Measurements from ENCODE around the gene CERKL. TPM values are rescaled to one million over a fixed set of nuclear protein-coding genes. Genes with fewer than 3 reads are reported as not detected.

Gene CERKL
- total and polyA plus RNA-seq, 2 experiments from 2014 or later, result 1.9 to 2.3 TPM

- TF ChIP-seq EZH2phosphoT487 (IDR thresholded peaks at IDR 0.05; ENCODE audit: low read depth, severe bottlenecking, unreplicated experiment) (no peak), CTCF (IDR thresholded peaks at IDR 0.05; ENCODE audit: poor library complexity) (no peak), EZH2 (IDR thresholded peaks at IDR 0.05; ENCODE audit: borderline replicate concordance) (no peak)
Observed at GRCh38 chr2:181576431-181576830, 80.5 kb downstream of the CERKL start.

GRCh38 chr2:181575650-181576025 is 81.3 kb downstream of the CERKL start:
- peak overlapping the region; percentile 39 for H3K27ac ChIP-seq
- whole genome bisulfite sequencing (ENCODE audit: low lambda C conversion rate, missing lambda C conversion rate), result 30% methylated on average over 2 of the region's 2 CpGs
- no peaks in the 10 kb centered on the region for H3K79me2 ChIP-seq
- H3K9me2 ChIP-seq (replicated peaks; ENCODE audit: insufficient read depth), result no peaks in the 10 kb centered on the region
- no peak for DNase-seq (ENCODE audit: low spot score)
- TF ChIP-seq EZH2phosphoT487 (IDR thresholded peaks at IDR 0.05; ENCODE audit: low read depth, severe bottlenecking, unreplicated experiment) (no peak), CTCF (IDR thresholded peaks at IDR 0.05; ENCODE audit: poor library complexity) (no peak), EZH2 (IDR thresholded peaks at IDR 0.05; ENCODE audit: borderline replicate concordance) (no peak)
- no peaks in the 10 kb centered on the region for H3K36me3 ChIP-seq (replicated peaks; ENCODE audit: insufficient read depth, low read depth)
- H2AFZ ChIP-seq, result peak overlapping the region; percentile 39
- no peaks in the 10 kb centered on the region for H3K27me3 ChIP-seq
- H3K4me3 ChIP-seq, result no peak overlapping the region
- no peaks in the 10 kb centered on the region for H4K20me1 ChIP-seq (ENCODE audit: insufficient read depth, poor library complexity, severe bottlenecking)
- H3K9me3 ChIP-seq (ENCODE audit: low read depth), result no peaks in the 10 kb centered on the region
- peak overlapping the region; percentile 62 for H3K4me2 ChIP-seq
- H3K4me1 ChIP-seq (ENCODE audit: insufficient read depth), result peaks cover 12% of the 10 kb centered on the region

More at GRCh38 chr2:181576431-181576830, 80.5 kb downstream of the CERKL start:
- H3K9me3 ChIP-seq (ENCODE audit: low read depth), result no peaks in the 10 kb centered on the region
- H3K4me2 ChIP-seq, result peak overlapping the region; percentile 31
- no peaks in the 10 kb centered on the region for H3K79me2 ChIP-seq
- WGBS (ENCODE audit: low lambda C conversion rate, missing lambda C conversion rate), result 63% methylated on average over 5 of the region's 5 CpGs
- peak; percentile 8 for DNase-seq (ENCODE audit: low spot score)
- H3K4me3 ChIP-seq, result no peak overlapping the region
- H3K36me3 ChIP-seq (replicated peaks; ENCODE audit: insufficient read depth, low read depth), result no peaks in the 10 kb centered on the region
- H3K27me3 ChIP-seq, result no peaks in the 10 kb centered on the region
- H3K9me2 ChIP-seq (replicated peaks; ENCODE audit: insufficient read depth), result no peaks in the 10 kb centered on the region
- H3K27ac ChIP-seq, result no peak overlapping the region
- peaks cover 12% of the 10 kb centered on the region for H3K4me1 ChIP-seq (ENCODE audit: insufficient read depth)
- H4K20me1 ChIP-seq (ENCODE audit: insufficient read depth, poor library complexity, severe bottlenecking), result no peaks in the 10 kb centered on the region
- H2AFZ ChIP-seq, result no peak overlapping the region

- Histone ChIP-seq H2AFZ (peak overlapping the region; percentile 39), H3K4me2 (peak overlapping the region; percentile 62), H3K4me1 (ENCODE audit: insufficient read depth) (peaks cover 12% of the 10 kb centered on the region), H3K27me3 (no peaks in the 10 kb centered on the region), H3K9me3 (ENCODE audit: low read depth) (no peaks in the 10 kb centered on the region), H3K4me3 (no peak overlapping the region), H3K36me3 (replicated peaks; ENCODE audit: insufficient read depth, low read depth) (no peaks in the 10 kb centered on the region), H3K27ac (peak overlapping the region; percentile 39), H3K9me2 (replicated peaks; ENCODE audit: insufficient read depth) (no peaks in the 10 kb centered on the region), H3K79me2 (no peaks in the 10 kb centered on the region), H4K20me1 (ENCODE audit: insufficient read depth, poor library complexity, severe bottlenecking) (no peaks in the 10 kb centered on the region)
- no peak for TF ChIP-seq CTCF (IDR thresholded peaks at IDR 0.05; ENCODE audit: poor library complexity)
- TF ChIP-seq EZH2phosphoT487 (IDR thresholded peaks at IDR 0.05; ENCODE audit: low read depth, severe bottlenecking, unreplicated experiment), result no peak
- no peak for TF ChIP-seq EZH2 (IDR thresholded peaks at IDR 0.05; ENCODE audit: borderline replicate concordance)
- no peak for DNase-seq (ENCODE audit: low spot score)
- WGBS (ENCODE audit: low lambda C conversion rate, missing lambda C conversion rate), result 53% methylated on average over 7 of the region's 7 CpGs
Observed at GRCh38 chr2:181575024-181575649, 81.8 kb downstream of the CERKL start.
